GM23338 (cell line): ENCODE measurements around the gene ZFYVE28. TPM values are rescaled to one million over a fixed set of nuclear protein-coding genes. Genes with fewer than 3 reads are reported as not detected.

Experiments used
- CTCF ChIP-seq, 2 experiments: fragments of 200-600 bp in 1 of 2; sonication (generic) in 1 of 2; conservative IDR thresholded peaks; 2 replicates each; pipeline versions ENCODE4 v1.5.1 to v1.6.1; 2016 to 2017; ENCODE audit warnings: antibody characterized with exemption in 2 of 2, low read depth in 2 of 2, mild to moderate bottlenecking in 2 of 2, moderate library complexity in 1 of 2
- EZH2 ChIP-seq: fragments of 200-600 bp; sonication (generic); IDR thresholded peaks from one replicate; pipeline ENCODE4 v1.8.0; 2017; ENCODE audit warnings: antibody characterized with exemption, mild to moderate bottlenecking, low read depth; ENCODE audit not compliant: unreplicated experiment
- JUNB ChIP-seq: IDR thresholded peaks from one replicate; pipeline ENCODE4 v1.6.1; 2016; ENCODE audit warnings: antibody characterized with exemption; ENCODE audit not compliant: unreplicated experiment
- STAT1 ChIP-seq: IDR thresholded peaks from one replicate; pipeline ENCODE4 v1.6.1; 2016; ENCODE audit warnings: antibody characterized with exemption; ENCODE audit not compliant: unreplicated experiment
- ZNF462 ChIP-seq: fragments of 250-450 bp; sonication (Bioruptor Pico); IDR thresholded peaks from 2 replicates; pipeline ENCODE4 v1.5.0; 2020; ENCODE audit warnings: mild to moderate bottlenecking, moderate library complexity
- polyA plus RNA-seq: library from polyadenylated mRNA; unstranded; fragments of >200 nt; fragmentation: Nextera tagmentation; extraction: Ambion mirVana; gene quantifications from 2 replicates; pipeline ENCODE4 v1.2.1, GENCODE V29; 2016
- total RNA-seq: library from RNA; depleted of rRNA; stranded (reverse); fragments of >200 nt; shearing (Covaris generic); gene quantifications from 2 replicates; pipeline ENCODE4 v1.2.3, GENCODE V29; 2014
- TF ChIP-seq, protein P1 (sequence below): IDR thresholded peaks from 2 replicates; pipeline ENCODE4 v1.6.1; 2016; ENCODE audit warnings: antibody characterized with exemption
- TF ChIP-seq, protein P2 (sequence below): IDR thresholded peaks from one replicate; pipeline ENCODE4 v1.6.1; 2018; ENCODE audit warnings: antibody characterized with exemption; ENCODE audit not compliant: unreplicated experiment

ZFYVE28 gene
- total and polyA plus RNA-seq, 2 experiments from 2014 or later: 2.6 to 4.6 TPM

DNA sequence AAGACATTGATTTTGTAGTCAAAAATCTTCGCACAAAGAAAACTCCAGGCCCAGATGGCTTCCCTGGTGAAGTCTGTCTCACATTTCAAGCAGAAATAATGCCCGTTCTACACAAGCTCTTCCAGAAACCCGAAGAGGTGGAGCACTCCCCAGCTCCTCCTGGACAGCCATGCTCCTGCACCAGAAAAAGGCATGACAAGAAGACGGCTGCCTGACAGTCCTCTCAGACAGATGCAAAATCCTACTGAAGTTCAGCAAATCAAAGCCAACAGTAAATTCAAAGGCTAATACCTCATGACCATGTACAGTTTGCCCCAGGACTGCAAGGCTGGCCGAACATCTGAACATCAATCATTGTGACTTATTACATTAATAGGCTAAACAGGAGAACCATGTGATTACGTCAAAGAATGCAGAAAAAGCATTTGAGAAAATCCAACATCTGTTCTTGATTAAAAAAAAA, 125.8 kb downstream of the ZFYVE28 start (continued):
- TF ChIP-seq ZNF462 (CRISPR knock-in tag) (no peak), JUNB (no peak), EZH2 (no peak), STAT1 (no peak), CTCF (conservative IDR thresholded peaks at IDR 0.05; ENCODE audit: low read depth in 2 of 2) (no peak)
- TF ChIP-seq, protein P1, sequence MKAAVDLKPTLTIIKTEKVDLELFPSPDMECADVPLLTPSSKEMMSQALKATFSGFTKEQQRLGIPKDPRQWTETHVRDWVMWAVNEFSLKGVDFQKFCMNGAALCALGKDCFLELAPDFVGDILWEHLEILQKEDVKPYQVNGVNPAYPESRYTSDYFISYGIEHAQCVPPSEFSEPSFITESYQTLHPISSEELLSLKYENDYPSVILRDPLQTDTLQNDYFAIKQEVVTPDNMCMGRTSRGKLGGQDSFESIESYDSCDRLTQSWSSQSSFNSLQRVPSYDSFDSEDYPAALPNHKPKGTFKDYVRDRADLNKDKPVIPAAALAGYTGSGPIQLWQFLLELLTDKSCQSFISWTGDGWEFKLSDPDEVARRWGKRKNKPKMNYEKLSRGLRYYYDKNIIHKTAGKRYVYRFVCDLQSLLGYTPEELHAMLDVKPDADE: no peak
- TF ChIP-seq, protein P2, sequence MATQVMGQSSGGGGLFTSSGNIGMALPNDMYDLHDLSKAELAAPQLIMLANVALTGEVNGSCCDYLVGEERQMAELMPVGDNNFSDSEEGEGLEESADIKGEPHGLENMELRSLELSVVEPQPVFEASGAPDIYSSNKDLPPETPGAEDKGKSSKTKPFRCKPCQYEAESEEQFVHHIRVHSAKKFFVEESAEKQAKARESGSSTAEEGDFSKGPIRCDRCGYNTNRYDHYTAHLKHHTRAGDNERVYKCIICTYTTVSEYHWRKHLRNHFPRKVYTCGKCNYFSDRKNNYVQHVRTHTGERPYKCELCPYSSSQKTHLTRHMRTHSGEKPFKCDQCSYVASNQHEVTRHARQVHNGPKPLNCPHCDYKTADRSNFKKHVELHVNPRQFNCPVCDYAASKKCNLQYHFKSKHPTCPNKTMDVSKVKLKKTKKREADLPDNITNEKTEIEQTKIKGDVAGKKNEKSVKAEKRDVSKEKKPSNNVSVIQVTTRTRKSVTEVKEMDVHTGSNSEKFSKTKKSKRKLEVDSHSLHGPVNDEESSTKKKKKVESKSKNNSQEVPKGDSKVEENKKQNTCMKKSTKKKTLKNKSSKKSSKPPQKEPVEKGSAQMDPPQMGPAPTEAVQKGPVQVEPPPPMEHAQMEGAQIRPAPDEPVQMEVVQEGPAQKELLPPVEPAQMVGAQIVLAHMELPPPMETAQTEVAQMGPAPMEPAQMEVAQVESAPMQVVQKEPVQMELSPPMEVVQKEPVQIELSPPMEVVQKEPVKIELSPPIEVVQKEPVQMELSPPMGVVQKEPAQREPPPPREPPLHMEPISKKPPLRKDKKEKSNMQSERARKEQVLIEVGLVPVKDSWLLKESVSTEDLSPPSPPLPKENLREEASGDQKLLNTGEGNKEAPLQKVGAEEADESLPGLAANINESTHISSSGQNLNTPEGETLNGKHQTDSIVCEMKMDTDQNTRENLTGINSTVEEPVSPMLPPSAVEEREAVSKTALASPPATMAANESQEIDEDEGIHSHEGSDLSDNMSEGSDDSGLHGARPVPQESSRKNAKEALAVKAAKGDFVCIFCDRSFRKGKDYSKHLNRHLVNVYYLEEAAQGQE: no peak
